Calu3 (cell line): ENCODE data around the gene ADGRD1. TPM values are rescaled to one million over a fixed set of nuclear protein-coding genes. Genes with fewer than 3 reads are reported as not detected.

Experiments used
- BruUV-seq: library from RNA; stranded (reverse); fragments of 400-500 nt; replicated peaks from 2 replicates; lab custom pipeline; 2021; lab: Mats Ljungman, UMichigan
- CTCF ChIA-PET: fragments of 300-600 bp; sonication (Branson Sonifier 250); formaldehyde crosslinking; loops from one replicate; lab custom pipeline; 2022; ENCODE audit warnings: antibody characterized with exemption; lab: Charles Lee
- DNase-seq: peaks from one replicate; pipeline ENCODE4 v3.0.0; 2022
- H3K27ac Mint-ChIP-seq: one replicate; pipeline ENCODE4 v1.8.0; 2022; ENCODE audit warnings: mixed read lengths; ENCODE audit not compliant: unreplicated experiment
- H3K27me3 Mint-ChIP-seq: one replicate; pipeline ENCODE4 v1.8.0; 2022; ENCODE audit warnings: mixed read lengths; ENCODE audit not compliant: unreplicated experiment
- H3K36me3 Mint-ChIP-seq: one replicate; pipeline ENCODE4 v1.8.0; 2022; ENCODE audit warnings: mild to moderate bottlenecking, moderate library complexity, mixed read lengths; ENCODE audit not compliant: insufficient read depth, unreplicated experiment
- H3K4me1 Mint-ChIP-seq: one replicate; pipeline ENCODE4 v1.8.0; 2022; ENCODE audit warnings: mild to moderate bottlenecking, low read depth, mixed read lengths; ENCODE audit not compliant: unreplicated experiment
- H3K4me3 Mint-ChIP-seq: one replicate; pipeline ENCODE4 v1.8.0; 2022; ENCODE audit warnings: mild to moderate bottlenecking, low read depth, moderate library complexity, mixed read lengths; ENCODE audit not compliant: unreplicated experiment
- H3K9me3 Mint-ChIP-seq: one replicate; pipeline ENCODE4 v1.8.0; 2022; ENCODE audit warnings: low read depth, mixed read lengths; ENCODE audit not compliant: unreplicated experiment
- CTCF ChIP-seq: fragments of 200-600 bp; IDR thresholded peaks from one replicate; pipeline ENCODE4 v1.8.0; 2022; ENCODE audit warnings: antibody characterized with exemption; ENCODE audit not compliant: unreplicated experiment
- intact Hi-C: fragments of 100-400 bp; cut with micrococcal nuclease; formaldehyde crosslinking; loops from one replicate; pipeline ENCODE4 v1.10.0; 2022; ENCODE audit not compliant: unreplicated experiment
- total RNA-seq: library from RNA; stranded (reverse); gene quantifications from 2 replicates; pipeline ENCODE4 v1.2.3, GENCODE V29; 2022

ADGRD1 gene
- total RNA-seq, 1 experiment from 2014 or later, result not detected

- no TSS peak for BruUV-seq
- Mint-ChIP-seq H3K9me3 (peaks cover 3% of the 10 kb centered on the region), H3K4me1 (no peaks in the 10 kb centered on the region), H3K4me3 (no peak overlapping the region), H3K36me3 (no peaks in the 10 kb centered on the region), H3K27me3 (peaks cover 61% of the 10 kb centered on the region), H3K27ac (no peak overlapping the region)
- CTCF ChIA-PET, result interaction anchor here (0.6 to 2.1 kb wide), 2 partner anchors 14 to 302 kb away, joined by 3 to 7 read pairs; no protein-coding TSS in a partner anchor
- no peak for TF ChIP-seq CTCF
- DNase-seq, result no peak
- intact Hi-C loops, result no loop called here
Measured at GRCh38 chr12:131130311-131130911, 176.7 kb downstream of the ADGRD1 start.

- Mint-ChIP-seq H3K36me3 (no peaks in the 10 kb centered on the region), H3K9me3 (peaks cover 3% of the 10 kb centered on the region), H3K4me3 (no peak overlapping the region), H3K27me3 (peaks cover 52% of the 10 kb centered on the region), H3K27ac (no peak overlapping the region), H3K4me1 (no peaks in the 10 kb centered on the region)
- CTCF ChIA-PET, result interaction anchor here (0.6 to 2.1 kb wide), 3 partner anchors 15 to 301 kb away, joined by 3 to 13 read pairs (median 7); no protein-coding TSS in a partner anchor
- intact Hi-C loops, result no loop called here
- no peak for TF ChIP-seq CTCF
- BruUV-seq, result no TSS peak
- DNase-seq, result no peak
Measured at GRCh38 chr12:131131077-131131807, 177.5 kb downstream of the ADGRD1 start.

GRCh38 chr12:131131808-131132117 is 178.1 kb downstream of the ADGRD1 start:
- no TSS peak for BruUV-seq
- no peak overlapping the region for H3K4me3 Mint-ChIP-seq
- no peak for DNase-seq
- H3K27me3 Mint-ChIP-seq, result peaks cover 52% of the 10 kb centered on the region
- TF ChIP-seq CTCF, result no peak
- H3K27ac Mint-ChIP-seq, result no peak overlapping the region
- peaks cover 3% of the 10 kb centered on the region for H3K9me3 Mint-ChIP-seq
- H3K36me3 Mint-ChIP-seq, result no peaks in the 10 kb centered on the region
- CTCF ChIA-PET, result interaction anchor here (0.6 to 2.1 kb wide), 13 partner anchors 8 to 699 kb away, joined by 3 to 13 read pairs (median 3); no protein-coding TSS in a partner anchor
- intact Hi-C loops, result loop anchor here (2.0 kb wide), 1 partner anchor 371 kb away; no protein-coding TSS in a partner anchor
- H3K4me1 Mint-ChIP-seq, result no peaks in the 10 kb centered on the region

GRCh38 chr12:131132118-131132892 is 178.6 kb downstream of the ADGRD1 start:
- Mint-ChIP-seq H3K36me3 (no peaks in the 10 kb centered on the region), H3K9me3 (peaks cover under 1% of the 10 kb centered on the region), H3K4me1 (no peaks in the 10 kb centered on the region), H3K27ac (no peak overlapping the region), H3K4me3 (no peak overlapping the region), H3K27me3 (peaks cover 52% of the 10 kb centered on the region)
- CTCF ChIA-PET, result interaction anchor here (0.6 to 2.1 kb wide), 14 partner anchors 8 to 698 kb away, joined by 3 to 13 read pairs (median 3); no protein-coding TSS in a partner anchor
- TF ChIP-seq CTCF, result peak; percentile 91
- peak; percentile 90 for DNase-seq
- intact Hi-C loops, result loop anchor here (2.0 kb wide), 1 partner anchor 372 kb away; no protein-coding TSS in a partner anchor
- BruUV-seq, result no TSS peak
